Measurements from ENCODE around the gene RDH11. TPM values are rescaled to one million over a fixed set of nuclear protein-coding genes. Genes with fewer than 3 reads are reported as not detected.
A peak's percentile ranks its signal among the peaks of the same experiment; 100 is the strongest.

Gene RDH11
- total RNA-seq, 1 donor from 2014 or later = 13.9 TPM

GRCh38 chr14:67734675-67735074 lies 39.1 kb upstream of the RDH11 start:
- no peaks in the 10 kb centered on the region for H3K9me3 ChIP-seq (replicated peaks)
- TF ChIP-seq CTCF (IDR thresholded peaks at IDR 0.05; ENCODE audit: borderline replicate concordance) = peak; percentile 16
- DNase-seq = no peak
- peak overlapping the region; percentile 37 for H3K27ac ChIP-seq (replicated peaks)
- no peaks in the 10 kb centered on the region for H3K27me3 ChIP-seq (ENCODE audit: low read depth)
- intact Hi-C loops (cut with micrococcal nuclease) = no loop called here
- peaks cover 28% of the 10 kb centered on the region for H3K4me1 ChIP-seq
- no peaks in the 10 kb centered on the region for H3K36me3 ChIP-seq
- H3K4me3 ChIP-seq = no peak overlapping the region

- TF ChIP-seq CTCF (IDR thresholded peaks at IDR 0.05; ENCODE audit: borderline replicate concordance) = no peak
- Histone ChIP-seq H3K27ac (replicated peaks) (no peak overlapping the region), H3K4me1 (peaks cover 28% of the 10 kb centered on the region), H3K36me3 (no peaks in the 10 kb centered on the region), H3K4me3 (no peak overlapping the region), H3K9me3 (replicated peaks) (no peaks in the 10 kb centered on the region), H3K27me3 (ENCODE audit: low read depth) (no peaks in the 10 kb centered on the region)
- no peak for DNase-seq
- intact Hi-C loops (cut with micrococcal nuclease) = no loop called here
These were observed 38.1 kb upstream of the RDH11 start for GRCh38 chr14:67733616-67734015.

GRCh38 chr14:67729072-67729885 lies 33.7 kb upstream of the RDH11 start:
- Histone ChIP-seq H3K36me3 (no peaks in the 10 kb centered on the region), H3K9me3 (replicated peaks) (no peaks in the 10 kb centered on the region), H3K27me3 (ENCODE audit: low read depth) (no peaks in the 10 kb centered on the region), H3K27ac (replicated peaks) (no peak overlapping the region), H3K4me1 (peaks cover 9% of the 10 kb centered on the region), H3K4me3 (no peak overlapping the region)
- DNase-seq = no peak
- intact Hi-C loops (cut with micrococcal nuclease) = no loop called here
- TF ChIP-seq CTCF (IDR thresholded peaks at IDR 0.05; ENCODE audit: borderline replicate concordance) = no peak

GRCh38 chr14:67728258-67728657 lies 32.7 kb upstream of the RDH11 start:
- Histone ChIP-seq H3K36me3 (no peaks in the 10 kb centered on the region), H3K9me3 (replicated peaks) (no peaks in the 10 kb centered on the region), H3K4me3 (no peak overlapping the region), H3K4me1 (peaks cover 1% of the 10 kb centered on the region), H3K27me3 (ENCODE audit: low read depth) (no peaks in the 10 kb centered on the region), H3K27ac (replicated peaks) (no peak overlapping the region)
- no peak for DNase-seq
- no peak for TF ChIP-seq CTCF (IDR thresholded peaks at IDR 0.05; ENCODE audit: borderline replicate concordance)
- intact Hi-C loops (cut with micrococcal nuclease) = no loop called here

GRCh38 chr14:67727361-67727760 lies 31.8 kb upstream of the RDH11 start:
- intact Hi-C loops (cut with micrococcal nuclease) = no loop called here
- TF ChIP-seq CTCF (IDR thresholded peaks at IDR 0.05; ENCODE audit: borderline replicate concordance) = no peak
- Histone ChIP-seq H3K27ac (replicated peaks) (no peak overlapping the region), H3K4me1 (peaks cover 7% of the 10 kb centered on the region), H3K4me3 (no peak overlapping the region), H3K27me3 (ENCODE audit: low read depth) (no peaks in the 10 kb centered on the region), H3K9me3 (replicated peaks) (no peaks in the 10 kb centered on the region), H3K36me3 (no peaks in the 10 kb centered on the region)
- DNase-seq = no peak
